ENCODE results near the gene F2. TPM values are rescaled to one million over a fixed set of nuclear protein-coding genes. Genes with fewer than 3 reads are reported as not detected.
"Not testable (repeated sequence)": the region's sequence is repeated elsewhere in the genome, so short reads cannot be mapped to it uniquely, and the experiment has no call there.

F2 gene
- polyA plus RNA-seq, 3 donors: 0.13 to 0.62 (median 0.60) TPM

DNA sequence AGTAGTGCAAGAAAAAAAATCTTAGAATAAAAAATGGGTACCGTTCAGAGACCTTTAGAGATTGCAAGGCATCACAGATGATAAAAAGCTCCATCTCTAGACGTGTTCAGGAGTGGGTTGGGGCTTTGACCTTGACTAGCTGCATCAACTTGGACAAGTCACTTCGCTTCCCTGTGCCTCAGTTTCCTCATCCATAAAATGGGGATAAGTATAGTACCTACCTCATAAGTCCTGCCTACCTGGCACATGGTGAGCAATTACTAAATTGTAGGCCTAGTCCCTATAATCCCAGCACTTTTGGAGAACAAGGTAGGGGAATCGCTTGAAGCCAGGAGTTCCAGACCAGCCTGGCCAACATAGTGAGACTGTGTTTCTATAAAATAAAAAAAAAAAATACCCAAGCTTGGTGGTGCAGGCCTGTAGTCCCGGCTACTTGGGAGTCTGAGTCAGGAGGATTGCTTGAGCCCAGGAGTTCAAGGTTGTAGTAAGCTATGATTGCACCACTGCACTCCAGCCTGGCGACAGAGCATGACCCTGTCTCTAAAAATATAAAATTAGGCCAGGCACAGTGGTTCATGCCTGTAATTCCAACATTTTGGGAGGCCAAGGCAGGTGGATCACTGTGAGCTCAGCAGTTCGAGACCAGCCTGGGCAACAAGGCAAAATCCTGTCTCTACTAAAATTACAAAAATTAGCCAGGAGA, 6.0 kb upstream of the F2 start:
- DNase-seq: no peak

DNA sequence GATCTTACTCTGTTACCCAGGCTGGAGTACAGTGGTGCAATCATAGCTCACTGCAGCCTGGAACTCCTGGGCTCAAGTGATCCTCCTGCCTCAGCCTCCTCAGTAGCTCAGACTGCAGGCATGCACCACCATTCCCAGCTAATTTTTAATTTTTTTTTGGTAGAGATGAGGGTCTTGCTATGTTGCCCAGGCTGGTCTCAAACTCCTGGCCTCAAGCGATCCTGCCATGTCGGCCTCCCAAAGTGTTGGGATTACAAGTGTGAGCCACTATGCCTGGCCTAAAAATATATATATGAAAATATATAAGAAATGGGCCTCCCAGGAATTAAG, 1.2 kb upstream of the F2 start:
- DNase-seq: not testable (repeated sequence)

DNA sequence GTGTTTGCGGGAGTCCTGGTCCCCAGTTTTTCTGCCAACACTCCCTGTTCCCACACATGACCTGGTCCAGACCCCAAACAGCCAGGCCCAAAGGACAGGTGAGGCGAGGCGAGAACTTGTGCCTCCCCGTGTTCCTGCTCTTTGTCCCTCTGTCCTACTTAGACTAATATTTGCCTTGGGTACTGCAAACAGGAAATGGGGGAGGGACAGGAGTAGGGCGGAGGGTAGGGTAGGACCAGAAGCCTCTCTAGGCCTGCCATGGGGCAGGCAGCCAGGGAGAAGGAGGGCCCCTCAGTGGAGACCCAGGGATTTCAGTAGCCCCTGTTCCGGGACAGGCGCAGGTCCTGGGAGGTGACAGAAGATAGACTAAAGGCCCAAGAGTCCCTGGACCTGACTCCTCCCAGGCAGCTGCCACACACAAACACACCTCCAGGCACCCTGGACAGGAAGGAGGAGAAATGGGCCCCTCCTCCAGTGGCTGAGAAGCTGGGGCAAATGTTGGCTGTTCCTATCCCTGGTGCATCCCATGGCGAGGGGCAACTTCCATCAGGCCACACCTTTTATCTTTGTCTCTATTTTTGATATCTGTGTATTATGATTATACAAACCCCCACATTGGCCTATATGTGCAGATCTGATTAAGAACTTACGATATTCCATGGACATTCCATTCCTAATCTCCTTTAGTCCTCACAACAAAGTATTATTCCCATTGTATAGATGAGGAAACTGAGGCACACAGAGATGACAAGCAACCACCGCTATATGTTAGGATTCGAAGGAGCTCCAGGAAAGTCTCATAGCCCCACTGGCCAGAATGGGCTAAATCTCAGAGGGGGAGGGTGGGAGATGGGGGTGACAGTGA, 626 bp upstream of the F2 start:
- DNase-seq: no peak

DNA sequence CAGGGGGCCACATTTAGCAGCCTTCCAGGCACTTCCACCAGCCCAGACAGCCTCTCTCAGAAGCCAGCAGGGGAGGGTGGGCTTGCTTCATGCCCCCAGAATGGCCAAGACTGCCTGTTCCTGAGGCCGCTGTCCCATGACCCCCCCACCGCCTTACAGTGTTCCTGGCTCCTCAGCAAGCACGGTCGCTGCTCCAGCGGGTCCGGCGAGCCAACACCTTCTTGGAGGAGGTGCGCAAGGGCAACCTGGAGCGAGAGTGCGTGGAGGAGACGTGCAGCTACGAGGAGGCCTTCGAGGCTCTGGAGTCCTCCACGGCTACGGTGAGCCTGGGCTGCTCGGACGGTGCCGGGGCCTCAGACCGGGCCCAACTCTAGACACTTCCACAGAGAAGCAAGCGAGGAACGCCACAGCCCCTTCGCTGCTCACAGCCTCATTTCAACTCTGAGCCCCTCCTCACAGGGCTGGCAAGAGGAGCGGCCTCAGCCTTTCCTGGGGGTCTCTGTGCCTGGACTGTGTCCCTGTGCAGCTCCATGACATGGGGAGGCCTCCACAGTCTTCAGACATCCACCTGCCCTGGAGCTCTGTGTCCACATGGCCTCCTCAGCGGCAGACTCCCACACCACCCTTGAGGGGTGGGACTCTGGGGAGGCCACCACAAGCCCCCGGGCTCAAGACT, 668 bp downstream of the F2 start:
- no peak for DNase-seq

DNA sequence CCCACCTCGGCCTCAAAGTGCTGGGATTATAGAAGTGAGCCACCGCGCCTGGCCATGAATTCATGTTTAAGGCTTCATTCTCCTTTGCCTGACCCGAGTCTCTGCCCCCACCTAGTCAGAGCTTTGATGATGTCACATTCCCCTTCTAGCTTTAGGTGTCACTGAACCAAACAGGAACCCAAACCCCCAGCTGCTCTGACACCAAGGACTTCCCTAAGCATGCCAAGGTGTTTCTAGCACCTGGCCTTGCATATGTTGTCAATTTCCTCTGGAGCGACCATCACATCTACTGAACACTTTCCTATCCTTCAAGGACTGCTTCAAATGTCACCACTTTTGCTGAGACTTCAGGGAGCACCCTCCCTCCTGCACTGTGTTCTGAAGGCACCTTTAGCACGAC, 2.3 kb downstream of the F2 start:
- DNase-seq: no peak

DNA sequence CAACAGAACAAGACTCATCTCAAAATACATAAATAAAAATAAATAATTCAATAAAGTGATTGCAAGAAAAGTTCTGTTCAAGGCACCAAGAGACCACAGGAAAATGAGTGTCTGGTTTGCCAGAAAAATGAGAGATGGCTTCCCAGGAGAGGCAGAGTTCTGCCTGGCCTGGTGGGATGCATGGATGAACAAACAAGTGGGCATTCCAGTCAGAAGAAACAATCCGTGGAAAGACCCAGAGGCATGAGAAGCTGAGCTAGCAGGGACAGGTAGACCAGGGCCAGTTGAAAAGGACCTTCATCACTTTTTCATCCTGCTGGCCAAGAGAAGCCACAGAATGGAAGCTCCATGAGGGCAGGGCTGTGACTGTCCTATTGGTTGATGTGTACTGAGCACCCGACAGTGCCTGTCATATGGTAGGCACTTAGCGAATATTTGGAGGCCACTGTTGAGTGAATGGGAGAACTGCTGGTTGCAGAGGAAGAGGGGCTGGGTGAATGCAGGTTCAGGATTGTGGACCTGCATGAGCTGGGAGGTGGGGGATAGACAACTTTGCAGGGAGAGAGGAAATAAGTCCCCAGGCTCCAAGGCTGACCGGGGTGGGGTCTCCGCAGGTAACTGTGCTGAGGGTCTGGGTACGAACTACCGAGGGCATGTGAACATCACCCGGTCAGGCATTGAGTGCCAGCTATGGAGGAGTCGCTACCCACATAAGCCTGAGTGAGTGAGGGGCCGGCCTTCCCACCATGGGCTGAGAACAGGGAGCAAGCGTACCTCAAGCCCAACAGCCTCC, 3.7 kb downstream of the F2 start:
- DNase-seq: no peak

DNA sequence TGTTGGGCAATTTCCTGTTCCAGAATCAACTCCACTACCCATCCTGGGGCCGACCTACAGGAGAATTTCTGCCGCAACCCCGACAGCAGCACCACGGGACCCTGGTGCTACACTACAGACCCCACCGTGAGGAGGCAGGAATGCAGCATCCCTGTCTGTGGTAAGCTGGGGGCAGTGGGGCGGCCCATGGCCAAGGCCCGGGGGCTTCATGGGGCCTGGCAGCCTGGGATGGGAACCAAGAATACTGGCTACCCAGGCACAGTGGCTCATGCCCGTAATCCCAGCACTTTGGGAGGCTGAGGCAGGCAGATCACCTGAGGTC, 4.3 kb downstream of the F2 start:
- DNase-seq: no peak

DNA sequence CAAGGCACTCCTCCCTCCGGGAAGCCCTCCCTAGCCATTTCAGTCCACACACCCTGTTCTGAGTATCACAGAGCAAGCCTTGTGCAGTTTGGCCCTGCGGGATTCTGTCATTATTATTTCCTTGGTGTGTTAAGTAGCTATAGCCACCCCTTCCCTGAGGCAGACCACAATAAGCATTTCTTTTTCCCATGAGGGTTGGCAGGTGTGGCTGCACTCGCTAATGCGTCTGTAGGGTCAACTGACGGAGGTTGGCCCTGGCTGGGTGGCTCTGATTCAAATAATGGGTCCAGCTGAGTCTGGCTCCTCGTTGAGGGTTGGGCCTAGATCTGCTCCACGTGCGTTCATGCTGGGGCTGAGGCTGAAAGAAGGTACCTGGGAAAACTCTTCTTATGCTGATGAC, 5.1 kb downstream of the F2 start:
- DNase-seq: no peak

DNA sequence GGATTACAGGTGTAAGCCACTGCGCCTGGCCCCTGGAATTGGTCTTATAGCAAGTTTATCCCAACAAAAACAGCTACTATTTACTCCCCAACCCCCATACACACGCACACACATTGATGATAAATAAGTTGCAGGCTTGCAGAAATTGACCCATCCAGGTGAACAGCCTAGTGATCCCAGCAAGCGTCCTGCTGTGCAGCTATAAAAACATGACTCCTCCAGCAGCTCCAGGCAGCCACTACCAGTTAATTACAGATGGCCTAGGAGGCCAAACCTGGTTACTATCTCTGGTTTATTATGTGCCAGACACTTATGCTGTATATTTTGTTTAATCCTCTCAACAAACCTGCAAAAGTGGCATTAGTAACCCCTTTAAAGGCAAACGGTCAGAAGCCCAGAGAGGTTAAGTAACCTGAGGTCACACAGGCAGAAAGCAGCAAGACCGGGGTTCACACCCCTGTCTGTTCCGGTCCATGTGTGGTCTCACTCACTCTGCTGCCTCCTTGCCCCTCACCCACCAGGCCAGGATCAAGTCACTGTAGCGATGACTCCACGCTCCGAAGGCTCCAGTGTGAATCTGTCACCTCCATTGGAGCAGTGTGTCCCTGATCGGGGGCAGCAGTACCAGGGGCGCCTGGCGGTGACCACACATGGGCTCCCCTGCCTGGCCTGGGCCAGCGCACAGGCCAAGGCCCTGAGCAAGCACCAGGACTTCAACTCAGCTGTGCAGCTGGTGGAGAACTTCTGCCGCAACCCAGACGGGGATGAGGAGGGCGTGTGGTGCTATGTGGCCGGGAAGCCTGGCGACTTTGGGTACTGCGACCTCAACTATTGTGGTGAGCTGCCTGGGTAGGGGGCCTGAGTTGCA, 6.6 kb downstream of the F2 start:
- DNase-seq: no peak

DNA sequence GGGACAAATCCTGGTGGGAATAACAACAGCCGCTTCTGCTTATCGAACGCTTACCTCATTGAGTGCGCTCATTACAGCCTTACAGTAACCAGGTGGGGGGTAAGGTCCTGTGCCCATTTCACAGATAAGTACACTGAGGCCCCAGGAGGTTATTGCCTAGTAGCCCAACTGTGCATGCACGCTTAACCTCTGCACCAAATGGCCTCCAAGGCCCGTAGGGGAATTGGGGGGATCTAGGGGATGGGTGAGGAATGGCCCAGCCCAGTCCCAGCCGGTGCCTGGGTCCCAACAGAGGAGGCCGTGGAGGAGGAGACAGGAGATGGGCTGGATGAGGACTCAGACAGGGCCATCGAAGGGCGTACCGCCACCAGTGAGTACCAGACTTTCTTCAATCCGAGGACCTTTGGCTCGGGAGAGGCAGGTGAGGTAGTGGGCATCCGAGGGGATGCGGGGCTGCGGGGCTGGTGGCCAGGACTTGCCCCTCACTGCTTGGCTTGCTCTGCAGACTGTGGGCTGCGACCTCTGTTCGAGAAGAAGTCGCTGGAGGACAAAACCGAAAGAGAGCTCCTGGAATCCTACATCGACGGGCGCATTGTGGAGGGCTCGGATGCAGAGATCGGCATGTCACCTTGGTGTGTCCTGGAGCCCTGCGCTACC, 7.3 kb downstream of the F2 start:
- no peak for DNase-seq

DNA sequence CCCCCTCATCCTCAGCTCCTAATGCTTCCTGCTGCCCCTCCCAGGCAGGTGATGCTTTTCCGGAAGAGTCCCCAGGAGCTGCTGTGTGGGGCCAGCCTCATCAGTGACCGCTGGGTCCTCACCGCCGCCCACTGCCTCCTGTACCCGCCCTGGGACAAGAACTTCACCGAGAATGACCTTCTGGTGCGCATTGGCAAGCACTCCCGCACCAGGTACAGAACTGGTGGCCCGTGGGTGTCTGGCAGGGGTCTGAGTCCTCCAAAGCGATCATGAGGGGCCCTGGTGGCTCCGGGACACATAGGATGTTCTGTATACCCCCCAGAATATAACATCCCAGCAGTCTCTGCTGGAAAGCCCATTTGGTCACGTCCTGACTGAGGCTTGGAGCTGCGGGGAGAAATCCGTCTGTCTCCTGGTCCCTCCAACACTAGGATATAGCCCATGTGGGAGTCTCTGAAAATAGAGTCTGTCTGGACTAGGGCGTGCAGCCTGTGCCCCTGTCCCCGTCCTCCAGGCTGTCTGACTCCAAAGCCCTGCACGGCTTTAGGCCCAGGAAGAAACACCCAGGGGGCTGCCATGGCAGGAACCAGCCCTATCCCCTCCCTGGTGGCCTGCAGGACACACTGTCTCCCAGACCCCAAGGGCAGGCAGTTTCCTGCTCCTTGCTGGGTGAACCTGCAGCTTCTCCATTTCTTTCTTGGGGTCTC, 9.1 kb downstream of the F2 start:
- DNase-seq: no peak

DNA sequence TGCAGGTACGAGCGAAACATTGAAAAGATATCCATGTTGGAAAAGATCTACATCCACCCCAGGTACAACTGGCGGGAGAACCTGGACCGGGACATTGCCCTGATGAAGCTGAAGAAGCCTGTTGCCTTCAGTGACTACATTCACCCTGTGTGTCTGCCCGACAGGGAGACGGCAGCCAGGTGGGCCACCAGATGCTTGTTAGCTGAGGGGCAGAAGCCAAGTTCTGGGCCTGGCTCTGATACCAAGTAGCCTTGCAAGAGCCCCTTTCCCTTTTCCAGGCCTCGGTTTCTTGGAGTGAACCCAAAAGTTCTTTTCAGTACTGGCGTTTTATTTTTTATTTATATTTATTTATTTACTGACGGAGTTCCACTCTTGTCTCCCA, 9.6 kb downstream of the F2 start:
- no peak for DNase-seq

DNA sequence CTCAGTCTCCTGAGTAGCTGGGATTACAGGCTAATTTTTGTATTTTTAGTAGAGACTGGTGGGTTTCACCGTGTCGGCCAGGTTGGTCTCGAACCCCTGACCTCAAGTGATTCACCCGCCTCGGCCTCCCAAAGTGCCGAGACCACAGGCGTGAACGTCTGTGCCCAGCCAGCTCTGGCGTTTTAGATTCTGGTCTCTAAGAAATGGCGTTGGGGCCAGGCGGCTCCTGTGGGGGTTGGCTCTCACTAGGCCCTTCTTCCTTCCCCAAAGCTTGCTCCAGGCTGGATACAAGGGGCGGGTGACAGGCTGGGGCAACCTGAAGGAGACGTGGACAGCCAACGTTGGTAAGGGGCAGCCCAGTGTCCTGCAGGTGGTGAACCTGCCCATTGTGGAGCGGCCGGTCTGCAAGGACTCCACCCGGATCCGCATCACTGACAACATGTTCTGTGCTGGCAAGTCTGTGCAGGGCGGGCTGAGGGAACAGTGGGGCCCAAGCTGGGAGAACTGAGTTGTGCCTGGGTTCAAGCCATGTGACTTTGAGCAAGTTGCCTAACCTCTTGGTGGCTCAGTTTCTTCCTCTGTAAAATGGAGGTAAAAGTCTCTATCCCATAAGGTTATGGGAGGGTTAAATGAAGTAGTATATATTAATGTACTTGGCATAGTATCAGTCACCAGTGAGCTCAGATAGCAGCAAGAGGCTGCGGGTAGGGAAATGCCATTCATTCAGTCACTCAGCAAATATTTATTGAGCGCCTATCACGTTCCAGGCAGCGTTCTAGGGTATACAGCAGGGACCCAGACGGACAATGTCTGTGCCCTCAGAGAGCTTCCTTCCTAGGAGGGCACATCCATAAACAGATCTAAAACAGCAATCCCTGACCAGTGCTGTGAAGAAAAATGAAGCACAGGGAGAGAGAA, 10.4 kb downstream of the F2 start:
- DNase-seq: no peak

DNA sequence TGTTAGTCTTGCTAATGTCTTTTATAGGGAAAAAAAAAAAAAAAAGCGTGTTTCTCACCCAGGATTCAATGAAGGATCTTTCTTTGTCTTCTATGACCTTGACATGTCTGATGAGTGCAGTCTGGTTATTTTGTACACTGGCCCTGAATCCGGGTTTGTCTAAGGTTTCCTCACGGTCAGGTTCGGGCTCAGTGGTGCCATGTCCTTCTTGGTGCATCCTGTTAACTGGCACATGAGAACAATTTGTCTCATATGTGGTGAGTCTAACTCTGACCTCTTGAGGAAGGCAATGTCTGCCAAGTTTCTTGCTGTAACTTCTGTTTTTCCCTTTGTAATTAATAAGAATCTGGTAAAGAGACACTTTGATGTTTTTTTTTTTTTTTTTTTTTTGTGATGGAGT, 12.5 kb downstream of the F2 start:
- DNase-seq: no peak

DNA sequence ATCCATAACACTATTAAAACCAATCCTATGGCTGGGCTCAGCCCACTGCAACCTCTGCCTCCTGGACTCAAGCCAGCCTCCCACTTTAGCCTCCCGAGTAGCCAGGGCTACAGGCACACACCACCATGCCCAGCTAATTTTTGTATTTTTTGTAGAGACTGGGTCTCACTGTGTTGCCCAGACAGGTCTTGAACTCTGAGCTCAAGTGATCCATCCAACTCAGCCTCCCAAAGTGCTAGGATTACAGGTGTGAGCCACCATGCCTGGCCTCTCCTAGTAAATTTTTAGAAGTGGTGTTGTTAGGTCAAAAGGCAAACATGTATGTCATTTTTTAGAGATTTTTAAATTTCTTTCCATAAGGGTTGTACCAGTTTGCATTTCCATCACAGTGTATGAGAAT, 14.2 kb downstream of the F2 start:
- no peak for DNase-seq

DNA sequence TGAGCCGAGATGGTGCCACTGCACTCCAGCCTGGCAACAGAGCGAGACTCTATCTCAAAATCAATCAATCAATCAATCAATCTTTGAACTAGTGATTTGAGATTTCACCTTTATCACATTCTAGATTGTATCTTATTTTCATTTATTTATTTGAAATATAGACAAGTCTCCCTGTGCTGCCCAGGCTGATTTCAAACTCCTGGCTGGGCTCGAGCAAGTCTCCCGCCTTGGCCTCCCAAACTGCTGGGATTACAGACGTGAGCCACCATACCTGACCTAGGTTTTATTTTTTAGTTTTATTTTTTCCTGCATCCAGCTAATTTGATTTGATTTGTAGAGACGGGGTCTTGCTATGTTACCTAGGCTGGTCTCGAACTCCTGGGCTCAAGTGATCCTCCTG, 17.1 kb downstream of the F2 start:
- no peak for DNase-seq

DNA sequence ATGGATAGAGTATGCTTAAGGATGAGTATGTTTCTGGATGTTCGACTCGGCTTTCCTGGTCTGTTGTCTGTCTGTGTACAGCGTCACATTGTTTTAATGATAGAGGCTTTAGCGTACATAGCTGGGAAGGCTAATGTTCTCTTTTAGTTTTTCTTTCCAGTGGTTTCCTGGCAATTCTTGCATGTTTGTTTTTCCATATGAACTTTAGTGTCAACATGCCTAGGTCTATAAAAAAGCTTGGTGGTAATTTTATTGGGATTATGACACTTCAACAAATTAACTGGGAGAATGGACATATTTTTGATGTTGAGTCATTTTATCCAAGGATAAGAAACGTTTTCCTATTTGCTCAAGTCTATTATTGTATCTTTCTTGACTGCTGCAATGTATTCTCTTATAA, 17.6 kb downstream of the F2 start:
- no peak for DNase-seq

DNA sequence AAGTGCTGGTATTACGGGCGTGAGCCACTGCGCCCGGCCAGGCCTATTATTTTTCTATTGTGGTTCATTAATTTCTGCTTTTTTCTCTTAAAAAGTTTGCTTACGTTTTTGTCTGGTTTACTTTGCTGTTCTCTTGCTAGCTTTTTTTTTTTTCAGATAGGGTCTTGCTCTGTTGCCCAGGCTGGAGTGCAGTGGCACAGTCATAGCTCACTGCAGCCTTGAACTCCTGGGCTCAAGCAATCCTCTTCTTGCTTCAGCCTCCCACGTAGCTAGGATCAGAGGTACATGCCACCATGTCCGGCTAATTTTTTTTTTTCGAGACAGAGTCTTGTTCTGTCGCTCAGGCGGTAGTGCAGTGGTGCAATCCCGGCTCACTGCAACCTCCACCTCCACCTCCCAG, 18.7 kb downstream of the F2 start:
- DNase-seq: no peak

DNA sequence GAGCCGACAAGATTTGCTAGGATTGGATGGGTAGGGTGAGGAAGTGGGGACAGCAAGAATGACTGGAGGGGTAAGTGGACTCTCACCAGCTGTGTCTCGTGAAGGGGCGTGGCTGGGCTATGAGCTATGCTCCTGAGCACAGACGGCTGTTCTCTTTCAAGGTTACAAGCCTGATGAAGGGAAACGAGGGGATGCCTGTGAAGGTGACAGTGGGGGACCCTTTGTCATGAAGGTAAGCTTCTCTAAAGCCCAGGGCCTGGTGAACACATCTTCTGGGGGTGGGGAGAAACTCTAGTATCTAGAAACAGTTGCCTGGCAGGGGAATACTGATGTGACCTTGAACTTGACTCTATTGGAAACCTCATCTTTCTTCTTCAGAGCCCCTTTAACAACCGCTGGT, 19.9 kb downstream of the F2 start:
- DNase-seq: no peak

All from renal pelvis (tissue), 4 donors.